Left ventricle myocardium inferior (tissue), 1 donor: ENCODE measurements around the gene SORT1. TPM values are rescaled to one million over a fixed set of nuclear protein-coding genes. Genes with fewer than 3 reads are reported as not detected.

Source experiments
- DNase-seq: peaks from one replicate; pipeline ENCODE4 v3.0.0-alpha.2; 2020
- H3K27ac ChIP-seq: fragments of 200-600 bp; replicated peaks from 2 replicates; pipeline ENCODE4 v1.8.0; 2021
- H3K27me3 ChIP-seq: fragments of 200-600 bp; 2 replicates; pipeline ENCODE4 v1.8.0; 2021; ENCODE audit warnings: low read depth
- H3K36me3 ChIP-seq: fragments of 200-600 bp; 2 replicates; pipeline ENCODE4 v1.8.0; 2021
- H3K4me1 ChIP-seq: fragments of 200-600 bp; 2 replicates; pipeline ENCODE4 v1.8.0; 2021
- H3K4me3 ChIP-seq: fragments of 200-600 bp; 2 replicates; pipeline ENCODE4 v1.8.0; 2021; ENCODE audit warnings: mild to moderate bottlenecking, moderate library complexity
- H3K9me3 ChIP-seq: fragments of 200-600 bp; replicated peaks from 2 replicates; pipeline ENCODE4 v1.8.0; 2021
- intact Hi-C: fragments of 100-400 bp; cut with micrococcal nuclease; formaldehyde crosslinking; loops from one replicate; pipeline ENCODE4 v1.11.0; 2022
- total RNA-seq: library from RNA; stranded (reverse); fragmentation: NEBNext Ultra II Directional; extraction: Animal tissue kit (Norgen Biotek cat#: 25700); gene quantifications from one replicate; pipeline ENCODE4 v1.2.1, GENCODE V29; 2021
- TF ChIP-seq, protein P1 (sequence below): fragments of 200-600 bp; IDR thresholded peaks from 2 replicates; pipeline ENCODE4 v1.8.0; 2021; ENCODE audit warnings: antibody characterized with exemption, mild to moderate bottlenecking, borderline replicate concordance
- donor health status: DM: no; HTN: yes; CAD: no; lungs with severe emphysema.

SORT1 gene
- total RNA-seq, 1 donor from 2014 or later, result 146 TPM

DNA sequence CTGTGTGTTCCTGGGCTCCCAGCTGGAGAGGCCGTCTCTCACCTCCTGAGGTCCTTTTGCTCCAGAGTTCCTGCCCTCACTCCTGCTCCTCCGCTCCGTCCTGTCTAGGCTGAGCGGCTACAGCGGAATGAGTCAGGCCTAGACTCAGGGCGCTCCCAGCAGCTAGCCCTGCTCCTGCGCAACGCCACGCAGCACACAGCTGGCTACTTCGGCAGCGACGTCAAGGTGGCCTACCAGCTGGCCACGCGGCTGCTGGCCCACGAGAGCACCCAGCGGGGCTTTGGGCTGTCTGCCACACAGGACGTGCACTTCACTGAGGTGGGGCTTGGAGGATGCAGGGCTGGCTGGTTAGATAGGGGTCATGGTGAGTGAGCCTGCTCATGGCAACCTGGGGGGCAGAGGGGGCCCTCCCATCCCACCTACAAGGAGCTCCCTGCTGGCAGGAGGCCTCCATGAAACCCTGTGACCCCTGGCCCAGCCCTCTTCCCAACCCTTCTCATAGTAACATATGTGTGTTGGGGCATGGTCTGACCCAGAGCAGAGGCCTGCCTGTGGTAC, 129.9 kb downstream of the SORT1 start:
- Histone ChIP-seq H3K9me3 (no peaks in the 10 kb centered on the region), H3K27me3 (no peaks in the 10 kb centered on the region), H3K4me3 (no peak overlapping the region), H3K36me3 (no peaks in the 10 kb centered on the region), H3K27ac (no peak overlapping the region), H3K4me1 (peaks cover 7% of the 10 kb centered on the region)
- intact Hi-C loops, result no loop called here
- DNase-seq, result no peak
- TF ChIP-seq, protein P1, sequence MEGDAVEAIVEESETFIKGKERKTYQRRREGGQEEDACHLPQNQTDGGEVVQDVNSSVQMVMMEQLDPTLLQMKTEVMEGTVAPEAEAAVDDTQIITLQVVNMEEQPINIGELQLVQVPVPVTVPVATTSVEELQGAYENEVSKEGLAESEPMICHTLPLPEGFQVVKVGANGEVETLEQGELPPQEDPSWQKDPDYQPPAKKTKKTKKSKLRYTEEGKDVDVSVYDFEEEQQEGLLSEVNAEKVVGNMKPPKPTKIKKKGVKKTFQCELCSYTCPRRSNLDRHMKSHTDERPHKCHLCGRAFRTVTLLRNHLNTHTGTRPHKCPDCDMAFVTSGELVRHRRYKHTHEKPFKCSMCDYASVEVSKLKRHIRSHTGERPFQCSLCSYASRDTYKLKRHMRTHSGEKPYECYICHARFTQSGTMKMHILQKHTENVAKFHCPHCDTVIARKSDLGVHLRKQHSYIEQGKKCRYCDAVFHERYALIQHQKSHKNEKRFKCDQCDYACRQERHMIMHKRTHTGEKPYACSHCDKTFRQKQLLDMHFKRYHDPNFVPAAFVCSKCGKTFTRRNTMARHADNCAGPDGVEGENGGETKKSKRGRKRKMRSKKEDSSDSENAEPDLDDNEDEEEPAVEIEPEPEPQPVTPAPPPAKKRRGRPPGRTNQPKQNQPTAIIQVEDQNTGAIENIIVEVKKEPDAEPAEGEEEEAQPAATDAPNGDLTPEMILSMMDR, result no peak

DNA sequence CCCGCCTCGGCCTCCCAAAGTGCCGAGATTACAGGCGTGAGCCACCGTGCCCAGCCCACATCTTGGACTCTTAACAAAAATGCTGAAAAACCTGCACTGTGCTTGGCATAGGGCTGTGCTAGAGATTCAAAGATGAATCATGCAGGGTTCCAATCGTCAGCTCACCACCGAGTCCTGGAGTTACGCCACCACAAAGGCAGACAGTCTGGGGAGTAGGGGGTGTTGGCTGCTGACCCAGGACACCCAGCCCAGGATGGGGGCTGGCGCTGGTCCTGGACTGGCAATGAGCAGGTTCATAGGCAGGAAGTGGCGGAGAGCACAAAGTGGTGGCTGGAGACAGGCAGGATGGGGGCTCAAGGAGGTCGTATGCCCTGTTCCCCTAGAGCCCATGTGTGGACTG, 130.8 kb downstream of the SORT1 start:
- intact Hi-C loops, result no loop called here
- no peaks in the 10 kb centered on the region for H3K27me3 ChIP-seq
- no peaks in the 10 kb centered on the region for H3K9me3 ChIP-seq
- no peaks in the 10 kb centered on the region for H3K36me3 ChIP-seq
- no peak overlapping the region for H3K27ac ChIP-seq
- no peak for DNase-seq
- TF ChIP-seq, protein P1, result no peak
- peaks cover 7% of the 10 kb centered on the region for H3K4me1 ChIP-seq
- H3K4me3 ChIP-seq, result no peak overlapping the region

DNA sequence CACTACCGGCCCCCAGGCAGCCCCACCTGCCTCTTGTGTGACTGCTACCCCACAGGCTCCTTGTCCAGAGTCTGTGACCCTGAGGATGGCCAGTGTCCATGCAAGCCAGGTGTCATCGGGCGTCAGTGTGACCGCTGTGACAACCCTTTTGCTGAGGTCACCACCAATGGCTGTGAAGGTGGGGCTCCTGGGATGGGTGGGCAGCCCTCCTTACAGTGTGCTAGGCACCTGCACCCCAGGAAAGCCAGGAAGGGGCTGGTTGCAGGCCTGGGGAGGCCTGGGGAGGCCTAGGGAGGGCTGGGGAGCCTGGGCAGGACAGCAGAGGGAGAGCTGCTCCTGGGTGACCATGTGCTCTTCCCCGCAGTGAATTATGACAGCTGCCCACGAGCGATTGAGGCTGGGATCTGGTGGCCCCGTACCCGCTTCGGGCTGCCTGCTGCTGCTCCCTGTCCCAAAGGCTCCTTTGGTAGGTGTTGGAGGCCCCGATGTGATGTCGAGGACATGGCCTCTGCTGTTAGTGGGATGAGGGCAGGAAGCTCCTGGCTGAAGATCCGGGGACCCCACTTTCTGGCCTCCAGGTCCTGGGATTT, 131.9 kb downstream of the SORT1 start:
- H3K27ac ChIP-seq, result no peak overlapping the region
- H3K4me1 ChIP-seq, result peaks cover 7% of the 10 kb centered on the region
- no peak for DNase-seq
- no peaks in the 10 kb centered on the region for H3K27me3 ChIP-seq
- no peaks in the 10 kb centered on the region for H3K9me3 ChIP-seq
- H3K36me3 ChIP-seq, result no peaks in the 10 kb centered on the region
- TF ChIP-seq, protein P1, result no peak
- no peak overlapping the region for H3K4me3 ChIP-seq
- intact Hi-C loops, result no loop called here

DNA sequence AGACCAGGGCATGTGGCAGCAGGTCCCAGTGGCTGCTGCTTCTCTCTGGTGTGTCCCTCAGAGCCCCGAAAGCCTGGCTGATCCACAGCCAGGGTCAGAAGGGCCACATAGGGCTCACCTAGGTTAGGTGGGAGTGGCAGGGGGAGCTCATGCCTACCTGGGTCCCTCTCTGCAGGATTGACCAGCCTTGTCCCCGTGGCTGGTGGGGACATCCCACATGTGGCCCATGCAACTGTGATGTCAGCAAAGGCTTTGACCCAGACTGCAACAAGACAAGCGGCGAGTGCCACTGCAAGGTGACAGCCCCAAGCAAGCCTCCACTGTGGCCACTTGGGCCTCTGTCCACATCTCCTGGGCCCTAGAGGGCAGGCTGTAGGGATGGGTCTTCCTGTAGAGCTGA, 132.7 kb downstream of the SORT1 start:
- no peaks in the 10 kb centered on the region for H3K9me3 ChIP-seq
- TF ChIP-seq, protein P1, result no peak
- no peak overlapping the region for H3K4me3 ChIP-seq
- no peaks in the 10 kb centered on the region for H3K36me3 ChIP-seq
- H3K27me3 ChIP-seq, result no peaks in the 10 kb centered on the region
- no peak for DNase-seq
- peaks cover 7% of the 10 kb centered on the region for H3K4me1 ChIP-seq
- H3K27ac ChIP-seq, result no peak overlapping the region
- intact Hi-C loops, result no loop called here

DNA sequence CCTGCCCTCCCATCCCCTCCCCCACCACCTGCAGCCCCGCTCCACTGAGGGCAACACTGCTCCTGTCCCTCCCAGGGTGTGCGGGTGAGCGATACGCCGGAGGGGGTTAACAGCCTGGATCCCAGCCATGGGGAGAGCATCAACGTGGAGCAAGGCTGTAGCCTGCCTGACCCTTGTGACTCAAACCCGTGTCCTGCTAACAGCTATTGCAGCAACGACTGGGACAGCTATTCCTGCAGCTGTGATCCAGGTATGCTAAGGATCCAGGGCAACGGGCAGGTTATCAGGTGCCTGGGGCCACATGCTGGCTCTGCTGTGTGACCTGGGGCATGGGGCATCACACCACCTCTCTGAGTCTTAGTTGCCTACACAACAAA, 133.4 kb downstream of the SORT1 start:
- intact Hi-C loops, result no loop called here
- Histone ChIP-seq H3K4me3 (no peak overlapping the region), H3K27me3 (no peaks in the 10 kb centered on the region), H3K27ac (no peak overlapping the region), H3K9me3 (no peaks in the 10 kb centered on the region), H3K36me3 (no peaks in the 10 kb centered on the region), H3K4me1 (peaks cover 7% of the 10 kb centered on the region)
- no peak for DNase-seq
- TF ChIP-seq, protein P1, result no peak
